ENCODE measurements around the gene PRKAR2B.

PRKAR2B gene

GRCh38 chr7:107201795-107202450 is 157.4 kb downstream of the PRKAR2B start:
- DNase-seq, result no peak

- DNase-seq, result no peak
Measured at GRCh38 chr7:107203607-107204006, 159.1 kb downstream of the PRKAR2B start.

GRCh38 chr7:107206136-107206535 is 161.6 kb downstream of the PRKAR2B start:
- DNase-seq, result no peak

GRCh38 chr7:107206706-107207105 is 162.2 kb downstream of the PRKAR2B start:
- DNase-seq, result no peak

GRCh38 chr7:107207459-107207858 is 163.0 kb downstream of the PRKAR2B start:
- no peak for DNase-seq

- no peak for DNase-seq
Measured at GRCh38 chr7:107208024-107208521, 163.6 kb downstream of the PRKAR2B start.

- DNase-seq, result no peak
Measured at GRCh38 chr7:107208563-107208962, 164.1 kb downstream of the PRKAR2B start.

- DNase-seq, result no peak
Measured at GRCh38 chr7:107209565-107209964, 165.1 kb downstream of the PRKAR2B start.

- no peak for DNase-seq
Measured at GRCh38 chr7:107210400-107210799, 165.9 kb downstream of the PRKAR2B start.
